ENCODE results near the gene PYGL. TPM values are rescaled to one million over a fixed set of nuclear protein-coding genes. Genes with fewer than 3 reads are reported as not detected.
A peak's percentile ranks its signal among the peaks of the same experiment; 100 is the strongest.

Gene PYGL
- total RNA-seq, 1 experiment from 2014 or later, result 61.2 TPM

- DNase-seq (ENCODE audit: low spot score), result no peak
Measured at GRCh38 chr14:50875359-50876070, 68.8 kb downstream of the PYGL start.

GRCh38 chr14:50874757-50875156 is 69.5 kb downstream of the PYGL start:
- no peak for DNase-seq (ENCODE audit: low spot score)

GRCh38 chr14:50871914-50872732 is 72.2 kb downstream of the PYGL start, which contains the start of gene ABHD12B:
ABHD12B (plus strand) TSS chr14:50872053; CDS start chr14:50872175, 122 bp downstream.
- DNase-seq (ENCODE audit: low spot score), result no peak

DNA sequence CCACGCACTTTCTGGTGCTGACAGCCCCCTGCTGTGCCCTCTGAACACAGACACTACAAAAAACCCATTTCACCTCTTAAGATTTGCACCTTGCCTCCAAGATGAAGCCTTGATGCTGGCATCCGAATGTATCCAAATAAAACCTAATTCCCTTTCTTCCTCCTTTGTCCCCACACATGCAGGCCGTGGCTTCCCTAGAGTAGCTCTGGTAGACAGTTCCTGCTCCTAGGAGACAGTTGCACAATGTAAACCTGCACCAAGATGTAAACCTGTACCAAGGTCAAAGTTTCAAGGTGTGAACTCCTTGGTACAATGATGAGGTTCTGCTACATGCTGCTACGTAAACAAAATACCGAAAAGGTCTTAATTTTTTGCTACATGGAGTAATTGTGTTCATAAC is 73.1 kb downstream of the PYGL start:
- DNase-seq (ENCODE audit: low spot score), result no peak

DNA sequence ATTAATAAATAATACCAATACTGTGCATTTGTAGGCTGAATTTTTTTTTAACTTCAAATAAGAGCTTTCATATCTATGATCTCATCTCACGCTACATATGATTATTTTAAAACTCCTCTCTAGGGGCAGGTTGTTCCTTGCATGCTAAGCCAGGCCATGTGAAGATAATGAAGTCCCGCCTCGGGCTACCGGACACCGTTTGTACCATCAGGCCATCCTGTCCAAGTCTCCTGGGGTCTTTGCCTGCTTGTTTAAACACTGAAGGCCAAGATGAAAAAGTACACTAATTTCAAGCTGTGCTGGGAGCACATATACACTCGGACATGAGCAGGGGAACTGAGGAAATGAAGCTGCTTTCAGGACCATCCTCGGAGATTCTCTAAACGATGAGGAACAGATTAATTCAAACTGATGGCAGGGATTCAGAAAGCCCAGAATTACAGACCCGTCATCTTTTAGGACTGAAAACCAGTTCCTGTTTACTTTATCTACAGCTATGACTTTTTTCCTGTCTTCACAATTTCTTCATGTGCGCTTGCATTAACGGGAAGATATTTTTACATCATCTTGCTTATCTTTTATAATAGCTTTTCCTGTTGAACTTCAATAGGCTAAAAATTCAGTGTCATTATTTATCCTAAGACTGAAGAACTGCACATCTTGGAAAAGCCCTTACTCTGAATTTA is 78.7 kb downstream of the PYGL start:
- DNase-seq (ENCODE audit: low spot score), result no peak

DNA sequence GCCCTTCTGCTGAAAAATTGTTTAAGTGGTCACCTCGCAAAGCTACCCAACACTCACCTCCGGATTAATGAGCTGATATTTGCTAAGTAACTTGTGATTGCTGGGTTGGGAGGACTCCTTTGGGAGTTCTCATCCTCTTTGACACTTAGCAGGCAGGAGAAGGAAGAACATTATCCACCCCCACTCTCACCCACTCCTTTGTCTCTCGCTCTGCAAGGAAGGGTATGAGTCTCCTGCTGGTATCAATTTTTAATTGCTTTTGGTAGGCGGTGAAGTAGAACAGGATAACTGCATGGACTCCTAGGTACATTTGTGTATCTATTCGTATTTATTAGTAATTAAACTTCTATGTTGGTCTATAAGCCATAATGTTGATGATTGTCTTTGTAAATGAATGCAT is 79.3 kb downstream of the PYGL start:
- DNase-seq (ENCODE audit: low spot score), result no peak

DNA sequence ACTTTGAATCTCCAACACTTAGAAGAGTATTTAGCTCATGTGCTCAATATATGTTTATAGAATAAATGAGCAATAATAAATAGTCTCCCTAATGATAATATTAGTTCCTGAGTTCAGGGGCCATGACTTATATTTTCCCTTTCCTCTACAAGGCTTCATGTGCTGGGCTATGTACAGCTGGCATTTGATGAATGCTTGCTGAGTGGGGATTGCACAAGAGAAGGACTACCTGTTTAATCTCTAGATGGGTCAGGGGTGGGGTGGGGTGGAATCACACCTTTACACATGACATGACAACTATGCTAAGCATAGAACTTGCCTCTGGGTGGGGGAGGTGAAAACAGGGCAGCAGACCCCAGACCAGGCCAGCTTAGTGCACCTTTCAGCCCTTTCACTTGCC is 80.0 kb downstream of the PYGL start:
- no peak for DNase-seq (ENCODE audit: low spot score)

- DNase-seq (ENCODE audit: low spot score), result no peak
Measured at GRCh38 chr14:50862036-50862570, 82.2 kb downstream of the PYGL start.

DNA sequence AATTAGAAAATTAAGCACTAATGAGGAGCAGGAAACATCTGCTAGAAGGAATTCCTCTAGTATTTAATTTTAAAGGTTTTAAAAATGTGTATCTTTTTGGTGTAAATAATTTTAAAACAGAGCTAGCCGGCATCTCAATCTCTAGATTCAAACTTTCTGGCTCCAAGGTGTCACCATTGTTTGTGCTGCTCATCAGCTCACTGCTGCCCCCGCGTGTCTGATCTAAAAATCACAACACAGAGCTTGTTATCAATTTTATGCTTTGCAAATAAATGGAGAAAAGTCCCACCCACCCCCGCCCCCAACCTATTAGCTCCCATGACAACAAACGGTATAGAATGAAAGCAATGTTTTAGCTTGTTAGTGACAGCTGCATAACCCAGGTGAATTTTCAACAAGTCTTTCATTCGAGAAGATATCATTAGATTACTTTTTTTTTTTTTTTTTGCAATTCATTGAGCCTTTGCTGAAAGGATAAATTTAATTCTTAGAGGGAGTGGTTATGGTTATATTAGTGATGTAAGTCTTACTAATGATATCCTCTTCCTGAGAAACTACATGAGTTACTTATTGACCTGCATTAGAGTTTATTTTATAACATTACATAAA is 83.7 kb downstream of the PYGL start:
- DNase-seq (ENCODE audit: low spot score), result peak; percentile 53

GRCh38 chr14:50859296-50859624 is 85.0 kb downstream of the PYGL start:
- DNase-seq (ENCODE audit: low spot score), result no peak

DNA sequence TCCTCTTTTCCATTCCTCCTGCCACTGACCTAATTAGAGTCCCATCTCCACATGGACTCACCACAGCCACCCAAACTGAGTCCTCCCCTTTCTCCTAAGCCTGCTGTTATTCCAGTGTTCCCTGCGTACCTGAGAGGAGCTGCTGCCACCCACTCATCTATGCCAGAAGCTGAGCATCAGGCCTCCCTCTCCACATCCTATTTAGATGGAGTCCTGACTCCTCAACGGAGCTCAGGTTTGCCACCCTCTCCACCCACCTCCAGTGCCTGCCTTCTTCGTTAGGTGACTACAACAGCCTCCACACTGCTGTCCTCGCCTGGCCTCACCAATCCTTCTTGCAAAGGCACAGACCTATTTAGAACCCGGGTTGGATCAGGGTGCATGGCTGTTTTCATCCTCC is 87.6 kb downstream of the PYGL start:
- no peak for DNase-seq (ENCODE audit: low spot score)

GRCh38 chr14:50855558-50855957 is 88.7 kb downstream of the PYGL start:
- DNase-seq (ENCODE audit: low spot score), result no peak

Other genes with a start within 250 kb of the PYGL start
- gene NIN, start 113.3 kb downstream of the PYGL start, total RNA-seq (2014; rRNA removed; shearing (Covaris generic)), result 17.7 and 19.2 TPM in 2 replicates
- not detected in 2 replicates for gene ABHD12B, start 72.4 kb downstream of the PYGL start, total RNA-seq (2014; rRNA removed; shearing (Covaris generic))
- 0.02 and 0.34 TPM in 2 replicates for gene TRIM9, start 150.6 kb upstream of the PYGL start, total RNA-seq (2014; rRNA removed; shearing (Covaris generic))

All from A172 (cell line).